Right lobe of liver (tissue), 4 donors: ENCODE measurements around the gene SH3PXD2A.

ENCODE experiments used
- CTCF ChIP-seq, 4 donors: fragments of 200-600 bp in 3 of 4; fragments of 450-650 bp in 1 of 4; IDR thresholded peaks; one replicate each; pipeline versions ENCODE4 v1.5.1 to v1.8.0; 2016 to 2022; ENCODE audit warnings: antibody characterized with exemption in 4 of 4, mild to moderate bottlenecking in 2 of 4
- POLR2A ChIP-seq: fragments of 450-650 bp; IDR thresholded peaks from one replicate; pipeline ENCODE4 v1.6.1; 2017; ENCODE audit warnings: antibody characterized with exemption, mild to moderate bottlenecking
- donor health status: DM: no; HTN: no; CAD: no.
- donor health status: DM: no; HTN: no; CAD: no.
- donor health status: DM: no; HTN: yes; CAD: no.

DNA sequence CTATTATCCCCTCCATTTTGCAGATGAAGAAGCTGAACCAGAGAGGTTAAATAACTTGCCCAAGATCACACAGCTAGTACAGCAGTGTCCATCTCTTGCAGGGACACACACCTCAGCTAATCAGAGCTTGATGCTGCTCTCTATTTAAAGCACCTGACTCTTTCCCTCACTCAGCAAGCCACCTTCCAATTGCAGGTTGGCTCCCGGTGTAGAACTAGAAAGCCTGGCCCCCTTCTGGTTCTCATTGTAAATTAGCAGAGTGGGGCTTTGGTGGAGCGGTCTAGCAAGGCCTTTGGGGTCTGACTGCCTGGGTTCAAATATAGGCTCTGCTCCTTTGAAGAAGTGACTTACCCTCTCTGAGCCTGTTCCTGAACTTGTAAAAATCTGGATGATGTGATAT lies 185.4 kb downstream of the SH3PXD2A start:
- TF ChIP-seq CTCF (IDR thresholded peaks at IDR 0.05): no peak
- no peak for TF ChIP-seq POLR2A
